Neural cell (in vitro differentiated cells): Measurements from ENCODE around the gene OARD1.

Source experiments
- EZH2 ChIP-seq: fragments of 200-600, 300-800 bp; shearing (Covaris generic), sonication (generic); IDR thresholded peaks from 2 replicates; pipeline ENCODE4 v1.6.1; 2014; ENCODE audit warnings: antibody characterized with exemption, low read length, borderline replicate concordance, mild to moderate bottlenecking; ENCODE audit not compliant: insufficient read depth, poor library complexity, severe bottlenecking
- TAF1 ChIP-seq: IDR thresholded peaks from 2 replicates; pipeline ENCODE4 v1.6.1; 2012; ENCODE audit warnings: low read depth
- TF ChIP-seq, protein P1 (sequence below): fragments of 450-650 bp; IDR thresholded peaks from 2 replicates; pipeline ENCODE4 v1.5.1; 2014; ENCODE audit warnings: antibody characterized with exemption, mild to moderate bottlenecking, moderate library complexity; ENCODE audit not compliant: poor library complexity, severe bottlenecking

DNA sequence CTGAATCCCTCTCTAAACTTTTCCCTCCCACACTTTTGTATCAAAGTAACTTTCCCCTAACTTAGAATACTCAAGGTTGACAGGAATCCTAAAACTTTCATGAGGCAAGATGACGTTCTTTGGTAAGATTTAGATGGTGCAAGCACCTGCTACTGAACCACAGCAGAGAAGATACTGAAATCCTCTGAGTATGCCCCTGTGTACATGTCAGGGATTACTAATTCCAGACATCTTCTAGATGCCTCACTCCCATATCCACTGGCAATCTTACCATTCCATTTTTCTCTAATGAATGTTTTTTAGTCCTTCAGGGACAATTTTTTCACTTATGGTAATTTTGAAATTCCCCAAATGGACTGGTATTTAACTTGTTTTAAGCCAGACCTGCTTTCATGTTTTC, 10.1 kb downstream of the OARD1 start:
- TF ChIP-seq, protein P1, sequence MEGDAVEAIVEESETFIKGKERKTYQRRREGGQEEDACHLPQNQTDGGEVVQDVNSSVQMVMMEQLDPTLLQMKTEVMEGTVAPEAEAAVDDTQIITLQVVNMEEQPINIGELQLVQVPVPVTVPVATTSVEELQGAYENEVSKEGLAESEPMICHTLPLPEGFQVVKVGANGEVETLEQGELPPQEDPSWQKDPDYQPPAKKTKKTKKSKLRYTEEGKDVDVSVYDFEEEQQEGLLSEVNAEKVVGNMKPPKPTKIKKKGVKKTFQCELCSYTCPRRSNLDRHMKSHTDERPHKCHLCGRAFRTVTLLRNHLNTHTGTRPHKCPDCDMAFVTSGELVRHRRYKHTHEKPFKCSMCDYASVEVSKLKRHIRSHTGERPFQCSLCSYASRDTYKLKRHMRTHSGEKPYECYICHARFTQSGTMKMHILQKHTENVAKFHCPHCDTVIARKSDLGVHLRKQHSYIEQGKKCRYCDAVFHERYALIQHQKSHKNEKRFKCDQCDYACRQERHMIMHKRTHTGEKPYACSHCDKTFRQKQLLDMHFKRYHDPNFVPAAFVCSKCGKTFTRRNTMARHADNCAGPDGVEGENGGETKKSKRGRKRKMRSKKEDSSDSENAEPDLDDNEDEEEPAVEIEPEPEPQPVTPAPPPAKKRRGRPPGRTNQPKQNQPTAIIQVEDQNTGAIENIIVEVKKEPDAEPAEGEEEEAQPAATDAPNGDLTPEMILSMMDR, result no peak
- no peak for TF ChIP-seq EZH2
- TF ChIP-seq TAF1, result no peak
